HFFc6 (cell line): Measurements from ENCODE around the gene GRIP2. TPM values are rescaled to one million over a fixed set of nuclear protein-coding genes. Genes with fewer than 3 reads are reported as not detected.
"Not testable (repeated sequence)": the region's sequence is repeated elsewhere in the genome, so short reads cannot be mapped to it uniquely, and the experiment has no call there.

Experiments used
- DNase-seq: peaks from one replicate; pipeline ENCODE4 v3.0.0-alpha.2; 2018
- H3K27ac Mint-ChIP-seq: 2 replicates; pipeline ENCODE4 v1.8.0; 2020; ENCODE audit warnings: mild to moderate bottlenecking, mixed read lengths
- H3K27me3 Mint-ChIP-seq: 2 replicates; pipeline ENCODE4 v1.8.0; 2021; ENCODE audit warnings: mild to moderate bottlenecking, moderate library complexity, mixed read lengths; ENCODE audit not compliant: insufficient read depth
- H3K36me3 Mint-ChIP-seq: 2 replicates; pipeline ENCODE4 v1.8.0; 2021; ENCODE audit warnings: low read depth, mixed read lengths
- H3K4me1 Mint-ChIP-seq: 2 replicates; pipeline ENCODE4 v1.8.0; 2020; ENCODE audit warnings: low read depth, mixed read lengths
- H3K4me3 Mint-ChIP-seq: 2 replicates; pipeline ENCODE4 v1.8.0; 2020; ENCODE audit warnings: mild to moderate bottlenecking, moderate library complexity, mixed read lengths
- H3K9me3 Mint-ChIP-seq: 2 replicates; pipeline ENCODE4 v1.8.0; 2020; ENCODE audit warnings: mild to moderate bottlenecking, mixed read lengths
- CTCF ChIP-seq: fragments of 200-600 bp; sonication (generic); IDR thresholded peaks from 2 replicates; pipeline ENCODE4 v1.5.0; 2021; ENCODE audit warnings: antibody characterized with exemption, mild to moderate bottlenecking
- total RNA-seq, 6 experiments: library from RNA; stranded (reverse); fragmentation: NEBNext Ultra II Directional; extraction: Animal tissue kit (Norgen Biotek cat#: 25700); gene quantifications; 2 replicates in 1 of 6; 3 replicates in 5 of 6; pipeline ENCODE4 v1.2.3, GENCODE V29; 2021

The GRIP2 gene
- total RNA-seq, 6 experiments from 2014 or later = 0.05 to 0.25 (median 0.13) TPM; not detected in 2

DNA sequence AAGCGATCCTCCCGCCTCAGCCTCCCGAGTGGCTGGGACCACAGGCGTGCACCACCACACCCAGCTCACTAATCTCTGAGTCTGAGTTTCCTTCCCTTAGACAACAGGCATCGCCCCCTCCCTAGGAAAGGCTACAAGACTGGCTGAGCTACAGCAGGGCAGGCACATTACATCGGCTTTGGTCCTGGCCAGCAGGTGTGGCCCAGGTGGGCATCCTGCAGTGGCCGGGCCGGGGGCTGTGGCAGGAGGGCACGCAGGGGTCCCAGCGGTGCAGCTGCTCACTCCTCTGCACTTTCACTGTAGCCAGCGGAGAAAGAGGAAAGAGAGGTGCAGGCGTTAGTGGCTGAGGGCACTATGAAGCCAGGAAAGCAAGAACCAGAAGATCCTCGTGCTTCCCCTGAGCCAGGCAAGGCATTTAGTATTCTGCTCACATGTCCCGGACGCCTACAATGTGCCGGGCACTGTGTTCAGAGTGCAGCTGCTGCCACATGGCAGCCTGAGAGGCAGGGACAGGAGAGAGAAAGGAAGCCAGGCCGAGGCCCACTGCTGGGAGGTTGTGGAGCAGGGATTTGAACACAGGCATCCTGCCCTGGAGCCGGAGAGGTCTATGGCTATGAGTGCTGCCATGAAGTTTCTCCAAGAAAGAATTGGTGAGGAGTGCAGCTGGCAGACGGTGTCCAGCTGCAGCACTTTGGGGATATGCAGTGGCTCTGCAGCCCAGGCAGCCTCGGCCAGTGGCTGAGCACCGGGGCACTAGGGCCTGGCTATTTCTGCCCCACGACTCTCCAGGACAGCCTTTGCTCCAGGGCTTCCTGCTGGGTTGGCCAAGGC is 22.3 kb downstream of the GRIP2 start:
- Mint-ChIP-seq H3K4me3 (no peak overlapping the region), H3K36me3 (no peaks in the 10 kb centered on the region), H3K27ac (no peak overlapping the region), H3K9me3 (no peaks in the 10 kb centered on the region), H3K4me1 (no peaks in the 10 kb centered on the region), H3K27me3 (peaks cover 30% of the 10 kb centered on the region)
- no peak for TF ChIP-seq CTCF
- DNase-seq = no peak

DNA sequence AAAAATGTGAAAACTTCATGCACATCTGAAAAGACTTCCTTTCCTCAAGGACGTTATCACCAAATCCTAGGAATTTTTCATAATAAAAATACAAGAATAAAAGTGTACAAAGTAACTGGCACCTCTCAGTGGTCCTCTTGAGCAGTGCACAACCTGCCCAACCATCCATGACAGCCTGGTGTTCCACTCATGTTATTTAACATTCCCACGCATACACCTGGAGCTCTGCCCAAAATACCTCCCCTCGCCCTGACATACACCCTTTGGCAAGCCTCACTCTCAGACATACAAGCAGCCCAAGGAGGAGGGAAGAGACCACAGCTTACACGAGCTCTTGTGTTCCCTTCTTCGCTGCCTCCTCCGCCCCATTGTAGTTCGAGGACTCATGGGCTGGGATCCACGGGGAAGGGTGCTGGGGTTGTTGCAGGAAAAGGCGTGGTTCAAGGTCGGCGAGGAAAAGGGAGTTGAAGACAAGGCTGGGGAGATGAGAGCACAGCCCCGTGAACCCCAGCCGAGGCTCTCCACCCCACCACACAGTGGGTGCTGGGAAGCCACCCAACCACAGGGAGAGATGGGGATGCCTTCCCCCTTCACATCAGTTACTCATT is 23.3 kb downstream of the GRIP2 start:
- TF ChIP-seq CTCF = no peak
- H3K9me3 Mint-ChIP-seq = no peaks in the 10 kb centered on the region
- H3K27me3 Mint-ChIP-seq = peaks cover 33% of the 10 kb centered on the region
- no peak overlapping the region for H3K27ac Mint-ChIP-seq
- no peak for DNase-seq
- no peak overlapping the region for H3K4me3 Mint-ChIP-seq
- H3K4me1 Mint-ChIP-seq = no peaks in the 10 kb centered on the region
- H3K36me3 Mint-ChIP-seq = no peaks in the 10 kb centered on the region

- not testable (repeated sequence) for H3K4me1 Mint-ChIP-seq, H3K4me3 Mint-ChIP-seq, H3K36me3 Mint-ChIP-seq, DNase-seq, H3K27ac Mint-ChIP-seq, H3K9me3 Mint-ChIP-seq
- H3K27me3 Mint-ChIP-seq = peaks cover 39% of the 10 kb centered on the region
Measured at GRCh38 chr3:14515526-14515925, 24.6 kb downstream of the GRIP2 start.

- no peak for DNase-seq
- Mint-ChIP-seq H3K27me3 (peaks cover 34% of the 10 kb centered on the region), H3K4me3 (no peak overlapping the region), H3K36me3 (no peaks in the 10 kb centered on the region), H3K9me3 (no peaks in the 10 kb centered on the region), H3K27ac (no peak overlapping the region), H3K4me1 (no peaks in the 10 kb centered on the region)
- no peak for TF ChIP-seq CTCF
Measured at GRCh38 chr3:14514323-14514720, 25.8 kb downstream of the GRIP2 start.

GRCh38 chr3:14513566-14514322 is 26.4 kb downstream of the GRIP2 start:
- Mint-ChIP-seq H3K27me3 (peaks cover 30% of the 10 kb centered on the region), H3K36me3 (no peaks in the 10 kb centered on the region), H3K4me3 (no peak overlapping the region), H3K27ac (no peak overlapping the region), H3K4me1 (no peaks in the 10 kb centered on the region), H3K9me3 (no peaks in the 10 kb centered on the region)
- no peak for TF ChIP-seq CTCF
- no peak for DNase-seq

DNA sequence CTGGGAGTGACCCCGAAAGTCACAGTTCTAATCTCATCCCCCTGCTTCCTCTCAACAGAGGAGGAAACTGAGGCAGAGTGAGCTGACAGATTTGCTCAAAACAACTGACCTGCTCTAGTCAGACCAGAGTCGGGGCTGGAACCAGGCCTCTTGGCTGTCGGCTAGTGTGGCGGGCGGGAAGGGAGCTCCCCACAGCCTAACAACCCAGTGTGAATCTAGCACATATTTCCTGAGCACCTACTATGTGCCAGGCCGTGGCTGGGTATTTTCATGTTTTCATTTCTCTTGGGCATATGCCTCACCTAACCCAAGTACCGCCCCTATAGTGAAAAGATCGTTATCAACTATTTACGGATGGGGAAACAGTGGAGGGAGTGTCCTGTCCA is 27.2 kb downstream of the GRIP2 start:
- Mint-ChIP-seq H3K36me3 (no peaks in the 10 kb centered on the region), H3K27ac (no peak overlapping the region), H3K4me1 (no peaks in the 10 kb centered on the region), H3K27me3 (peaks cover 26% of the 10 kb centered on the region), H3K9me3 (no peaks in the 10 kb centered on the region), H3K4me3 (no peak overlapping the region)
- no peak for TF ChIP-seq CTCF
- DNase-seq = no peak
